HG03097 (cell line): ENCODE measurements around the gene PDE2A.

Source experiments
- ATAC-seq: cut with Tn5 transposase; IDR thresholded peaks from one replicate; pipeline ENCODE4 v1.9.1; 2021; ENCODE audit not compliant: unreplicated experiment, low FRiP score

The PDE2A gene

DNA sequence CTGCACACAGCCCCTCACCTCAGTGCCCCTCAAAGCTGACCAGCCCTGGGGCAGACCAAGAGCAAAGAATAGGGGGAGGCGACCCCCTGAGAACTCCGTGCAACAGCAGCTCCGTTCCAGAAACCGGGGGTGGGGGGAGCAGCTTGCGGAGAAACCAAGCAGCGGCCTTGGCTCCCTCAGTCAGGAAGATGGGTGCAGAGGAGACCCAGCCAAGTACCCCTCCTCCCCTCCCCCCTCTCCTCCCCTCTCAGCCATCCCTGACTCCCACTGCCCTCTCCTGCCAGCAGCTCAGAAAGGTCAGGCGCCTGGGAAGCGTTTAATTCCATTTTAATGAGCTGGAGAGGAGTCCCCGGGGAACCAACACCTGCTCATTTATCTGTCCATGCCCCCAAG lies 78.9 kb downstream of the PDE2A start:
- no peak for ATAC-seq

DNA sequence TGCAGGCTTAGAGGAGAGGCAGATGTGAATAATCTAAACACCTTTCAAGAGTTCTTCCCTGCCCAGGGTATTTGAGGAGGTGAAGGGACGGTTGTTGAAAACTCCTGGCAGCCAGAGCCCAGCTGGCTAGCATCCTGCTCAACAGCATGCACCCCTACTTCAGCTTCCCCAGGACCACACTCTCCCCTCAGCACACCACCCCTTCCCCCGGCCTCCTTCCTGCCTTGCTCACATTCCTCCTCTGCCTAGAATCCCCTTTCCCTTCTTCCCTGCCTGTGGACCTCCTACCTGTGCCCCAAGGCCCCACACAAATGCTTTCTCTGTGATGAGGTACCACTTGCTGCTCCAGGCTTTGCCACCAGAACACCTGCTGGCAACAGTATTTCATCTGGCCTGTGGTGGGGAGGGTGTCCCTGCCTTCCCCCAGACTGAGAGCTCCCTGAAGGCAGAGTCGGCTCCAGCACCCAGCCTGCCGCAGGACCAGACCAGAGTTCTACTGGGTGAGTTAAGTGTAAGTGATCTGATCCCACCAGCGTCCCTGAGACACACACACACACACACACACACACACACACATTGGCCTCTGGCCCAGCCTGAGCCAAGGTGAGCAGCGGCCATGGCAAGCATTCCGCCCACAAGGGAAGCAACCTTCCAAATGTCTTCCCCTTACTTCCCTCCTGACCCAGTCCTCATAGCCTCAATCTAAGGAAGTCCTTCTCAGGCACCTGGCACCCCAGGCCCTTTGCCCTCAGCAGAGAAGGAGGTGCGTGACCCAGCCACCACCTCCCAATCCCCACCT lies 79.5 kb downstream of the PDE2A start:
- no peak for ATAC-seq

DNA sequence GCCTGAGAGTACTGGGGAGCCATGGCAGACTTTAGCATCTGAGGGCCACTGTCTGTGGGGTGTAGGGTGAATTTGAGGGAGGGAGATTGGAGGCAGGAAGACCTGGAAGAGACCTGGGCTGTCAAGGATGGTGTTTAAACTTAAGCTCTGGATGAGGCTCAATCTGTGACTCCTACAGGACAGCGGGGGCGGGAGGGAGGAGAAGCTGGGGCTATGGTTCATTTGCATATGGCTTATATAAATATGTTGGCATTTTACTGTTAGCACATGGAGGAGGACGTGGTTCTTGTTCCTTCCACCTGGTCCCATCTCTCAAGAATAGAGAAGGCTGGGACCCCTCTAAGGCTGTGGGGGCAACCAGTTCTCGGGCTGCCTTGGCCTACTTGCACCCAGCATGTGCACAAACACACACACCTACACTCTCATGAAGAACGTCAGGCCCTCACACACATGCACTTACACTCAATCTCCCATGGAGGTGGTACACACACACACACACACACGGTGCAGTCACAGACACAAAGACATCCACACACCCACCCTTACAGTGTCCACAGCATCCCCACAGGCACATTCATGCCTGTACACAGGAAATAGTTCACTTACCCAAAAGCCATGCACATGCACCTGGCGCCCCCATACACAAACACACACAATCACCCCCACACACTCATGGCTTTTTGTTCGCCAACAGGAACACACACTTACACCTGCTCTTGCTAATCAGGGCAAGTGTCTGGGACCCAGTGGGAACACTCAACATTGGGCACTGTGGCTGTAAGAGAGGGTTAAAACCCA lies 81.3 kb downstream of the PDE2A start:
- no peak for ATAC-seq

DNA sequence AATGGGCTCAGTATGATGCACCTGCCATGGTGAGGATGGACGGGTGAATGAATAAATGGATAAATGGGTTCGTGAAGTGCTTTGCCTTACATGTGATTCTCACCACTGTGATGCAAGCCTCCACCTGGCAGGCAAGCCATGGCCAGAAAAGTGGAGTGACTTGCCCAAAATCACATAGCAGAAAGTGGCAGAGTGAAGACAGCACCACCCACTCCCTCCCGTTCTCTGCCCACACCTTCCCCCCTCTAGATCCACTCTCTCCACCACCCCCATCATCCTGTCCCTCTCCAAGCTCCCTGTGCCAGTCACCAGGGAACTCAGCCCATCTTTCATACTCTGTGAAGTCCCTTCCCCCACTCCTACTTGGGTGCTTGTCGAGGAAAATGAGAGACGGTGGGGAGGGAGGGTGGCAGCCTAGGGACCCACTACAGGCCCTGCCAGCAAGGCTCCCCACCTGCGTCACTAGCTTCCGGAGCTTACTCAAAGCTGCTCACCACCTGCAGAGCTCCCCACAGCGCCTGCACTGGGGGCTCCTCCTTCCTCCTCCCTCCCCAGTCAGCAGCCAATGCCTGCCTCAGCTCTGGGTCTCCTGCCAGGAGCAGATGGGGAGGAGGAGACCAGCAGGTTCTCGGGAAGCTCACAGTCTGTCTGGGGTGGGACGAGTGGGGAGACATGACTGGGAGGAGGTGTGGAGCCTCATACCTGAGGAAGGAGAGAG lies 82.3 kb downstream of the PDE2A start:
- no peak for ATAC-seq

DNA sequence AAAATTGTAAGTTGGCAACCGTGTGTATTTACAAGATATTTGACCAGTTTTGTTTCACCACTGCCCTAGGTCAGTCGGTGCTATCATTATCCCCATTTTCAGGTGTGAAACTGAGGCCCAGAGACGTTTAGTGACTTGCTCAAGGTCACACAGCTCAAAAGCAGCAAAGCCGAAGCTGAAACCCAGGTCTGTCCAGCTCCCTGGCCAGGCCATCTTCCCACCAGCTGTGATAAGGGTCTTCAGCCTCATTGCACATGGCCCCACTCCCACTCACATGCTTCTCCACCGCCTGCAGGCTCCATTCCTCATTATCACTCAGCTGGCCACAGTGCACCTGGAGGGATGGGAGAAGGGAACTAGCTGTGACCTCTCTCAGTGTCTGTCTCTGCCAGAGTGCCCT lies 83.2 kb downstream of the PDE2A start:
- no peak for ATAC-seq

DNA sequence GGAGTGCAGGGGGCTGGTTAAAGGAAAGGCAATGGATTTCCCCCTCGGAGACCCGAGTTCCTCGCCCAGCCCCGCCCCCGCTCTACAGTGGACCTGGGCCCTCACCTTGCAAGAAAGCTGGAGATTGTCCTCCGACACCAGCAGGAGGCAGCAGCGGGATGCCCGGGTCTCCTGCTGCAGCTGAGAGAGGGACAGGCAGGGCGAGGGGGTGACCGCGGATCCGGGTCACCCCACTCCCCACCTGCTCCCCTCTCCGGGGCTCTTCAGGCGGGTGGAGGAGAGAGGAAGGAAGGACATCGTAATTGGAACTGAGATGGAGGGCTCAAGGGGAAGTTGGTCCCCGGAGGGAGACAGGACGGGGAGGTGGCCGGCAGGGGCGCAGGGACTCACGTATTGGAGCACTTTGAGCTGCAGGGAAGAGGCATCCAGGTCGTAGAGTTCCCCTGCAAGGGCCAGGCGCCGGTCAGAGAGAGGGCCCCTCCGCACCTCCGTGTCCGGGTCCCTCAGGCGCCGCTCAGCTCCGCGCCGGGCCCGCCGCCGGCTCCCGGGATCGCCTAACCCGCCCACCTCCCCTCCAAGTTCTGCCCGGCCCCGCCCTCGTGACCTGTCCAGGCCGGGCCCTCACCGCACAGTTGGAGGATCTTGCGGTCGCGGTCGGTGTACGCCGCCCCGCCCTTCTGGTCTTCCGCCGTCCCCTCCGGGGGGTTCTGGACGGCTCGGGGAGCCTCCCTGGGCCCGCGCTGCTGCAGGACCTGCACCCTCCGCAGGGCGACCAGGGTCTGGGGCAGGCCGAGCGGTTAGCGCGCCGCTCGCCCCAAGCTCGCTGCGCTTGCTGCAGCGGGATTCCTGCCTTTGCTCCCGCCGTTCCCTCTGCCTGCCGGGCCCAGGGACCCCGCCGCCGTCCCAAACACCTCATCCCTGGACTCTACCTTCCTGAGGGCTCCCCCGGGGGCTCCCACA lies 84.1 kb downstream of the PDE2A start:
- no peak for ATAC-seq

DNA sequence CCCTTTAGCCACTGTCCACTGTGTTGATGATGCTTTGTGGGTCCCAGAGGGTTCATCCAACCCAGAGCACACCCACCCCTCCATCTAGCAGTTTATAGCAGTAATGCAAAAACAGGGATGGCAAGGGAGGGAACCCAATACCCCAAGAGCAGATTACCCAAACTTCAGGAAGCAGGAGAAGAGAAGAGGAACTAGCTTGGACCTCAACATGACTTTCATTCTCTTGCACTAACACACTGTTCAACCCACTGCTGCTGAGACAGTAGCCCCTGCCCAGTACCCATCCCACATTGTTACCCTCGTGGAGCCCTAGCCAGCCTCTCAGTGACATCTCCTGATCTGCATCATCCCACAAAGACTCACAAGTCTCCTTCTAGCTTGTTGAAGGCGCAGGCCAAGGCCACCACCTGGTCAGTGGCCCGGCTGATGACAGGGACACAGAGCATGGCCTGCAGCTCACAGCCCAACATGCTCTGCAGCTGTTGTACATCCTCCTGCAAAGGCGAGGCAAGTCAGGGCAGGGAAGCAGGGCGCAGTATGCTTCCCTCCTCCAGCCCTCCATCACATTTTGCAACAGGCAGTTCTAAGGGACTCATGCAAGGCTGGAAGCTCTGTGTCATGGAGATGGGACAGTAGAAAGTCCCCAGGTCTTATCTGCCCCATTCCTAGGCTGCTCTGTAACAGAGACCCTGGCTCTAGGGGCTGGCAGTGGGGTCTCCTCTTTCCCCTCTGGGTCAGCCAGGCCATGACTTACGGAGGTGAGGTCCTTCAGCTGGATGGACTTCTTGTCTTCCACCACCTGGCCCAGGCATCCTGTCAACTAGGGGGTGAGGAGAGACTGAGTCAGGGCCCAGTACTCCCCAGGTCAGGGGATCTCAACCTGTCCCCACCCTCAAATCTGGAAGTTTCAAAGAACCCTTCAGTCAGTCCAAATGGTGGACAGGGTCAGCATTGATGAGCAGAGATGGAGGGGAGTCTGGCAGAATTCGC lies 85.5 kb downstream of the PDE2A start:
- ATAC-seq = no peak

DNA sequence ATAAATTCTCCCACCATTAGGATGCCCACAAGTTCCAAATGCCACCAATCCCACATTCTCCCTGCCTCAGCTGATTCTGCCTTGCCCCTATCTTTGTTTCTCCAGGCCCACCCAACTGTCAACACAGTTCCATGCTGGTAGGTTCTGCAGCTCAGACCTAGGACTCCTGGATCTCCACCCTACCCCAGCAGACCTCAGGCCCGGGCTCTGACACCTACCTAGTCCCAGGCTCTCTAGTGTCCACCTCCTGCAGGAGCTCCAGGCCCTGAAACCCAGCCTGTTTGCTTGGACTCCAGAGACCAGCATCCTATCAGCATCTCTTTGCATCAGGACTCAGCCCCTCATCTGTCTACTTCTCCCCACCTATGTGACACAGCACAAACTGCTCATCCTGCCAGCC lies 86.5 kb downstream of the PDE2A start:
- no peak for ATAC-seq

DNA sequence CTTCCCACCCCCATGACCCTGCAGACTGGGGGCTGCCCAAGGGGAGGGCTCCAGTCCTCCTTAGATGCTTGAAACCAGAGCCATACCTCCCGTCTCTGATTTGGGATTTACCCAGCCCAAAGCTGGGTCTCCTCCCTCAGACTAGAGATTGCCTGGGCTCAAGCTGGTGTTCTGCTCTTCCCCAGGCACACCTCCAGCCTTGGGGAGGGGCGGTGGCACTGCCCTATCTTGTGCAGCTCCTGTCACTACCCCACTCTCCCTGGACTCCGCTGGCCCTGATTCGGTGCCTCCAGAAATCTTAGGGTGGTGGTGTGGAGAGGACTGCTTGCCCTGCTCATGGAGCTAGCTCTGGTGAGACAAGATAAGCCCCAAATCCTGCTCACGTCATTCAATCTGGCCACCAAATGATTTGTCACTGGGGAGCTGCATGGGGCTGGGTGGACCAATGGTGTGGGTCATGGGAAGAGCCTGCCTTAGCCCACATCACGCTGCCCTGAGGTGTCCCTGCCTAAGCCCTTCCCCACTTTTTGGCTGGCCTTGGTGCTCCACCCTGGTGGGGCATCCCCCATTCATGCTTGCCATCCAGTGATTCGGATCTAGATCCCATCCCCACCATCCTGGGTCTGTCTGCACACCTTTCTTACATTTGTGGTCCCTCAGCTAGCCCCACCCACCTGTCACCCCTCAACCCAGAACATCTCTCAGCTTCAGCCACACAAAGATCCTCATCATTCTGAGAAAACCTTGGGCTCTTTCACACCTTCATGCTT lies 87.7 kb downstream of the PDE2A start:
- no peak for ATAC-seq

DNA sequence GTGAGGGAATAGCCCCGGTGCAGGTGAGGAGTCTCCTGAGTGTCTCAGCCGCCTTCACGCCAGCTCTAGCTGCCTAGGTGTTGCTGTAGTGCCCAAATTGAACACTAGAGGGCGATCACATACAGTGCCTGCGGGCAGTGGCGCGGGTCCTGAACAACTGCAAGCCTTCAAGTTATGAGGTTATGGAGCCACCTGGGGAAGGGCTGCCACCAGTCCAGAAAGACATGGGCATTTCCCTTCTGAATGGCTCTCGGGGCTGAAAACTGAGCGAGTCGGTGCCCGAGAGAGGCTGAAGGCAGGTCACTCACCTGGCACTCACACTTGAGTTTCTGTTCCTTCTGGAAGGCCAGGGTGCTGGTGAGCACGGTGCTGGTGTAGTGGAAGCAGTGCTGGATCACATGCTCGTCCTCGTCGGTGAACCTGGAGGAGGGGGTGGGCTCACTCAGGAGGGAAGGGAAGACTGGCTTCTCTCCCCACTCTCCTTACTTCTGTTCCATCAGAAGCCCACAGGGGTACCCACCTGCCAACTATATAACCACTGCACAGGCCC lies 88.4 kb downstream of the PDE2A start:
- no peak for ATAC-seq

DNA sequence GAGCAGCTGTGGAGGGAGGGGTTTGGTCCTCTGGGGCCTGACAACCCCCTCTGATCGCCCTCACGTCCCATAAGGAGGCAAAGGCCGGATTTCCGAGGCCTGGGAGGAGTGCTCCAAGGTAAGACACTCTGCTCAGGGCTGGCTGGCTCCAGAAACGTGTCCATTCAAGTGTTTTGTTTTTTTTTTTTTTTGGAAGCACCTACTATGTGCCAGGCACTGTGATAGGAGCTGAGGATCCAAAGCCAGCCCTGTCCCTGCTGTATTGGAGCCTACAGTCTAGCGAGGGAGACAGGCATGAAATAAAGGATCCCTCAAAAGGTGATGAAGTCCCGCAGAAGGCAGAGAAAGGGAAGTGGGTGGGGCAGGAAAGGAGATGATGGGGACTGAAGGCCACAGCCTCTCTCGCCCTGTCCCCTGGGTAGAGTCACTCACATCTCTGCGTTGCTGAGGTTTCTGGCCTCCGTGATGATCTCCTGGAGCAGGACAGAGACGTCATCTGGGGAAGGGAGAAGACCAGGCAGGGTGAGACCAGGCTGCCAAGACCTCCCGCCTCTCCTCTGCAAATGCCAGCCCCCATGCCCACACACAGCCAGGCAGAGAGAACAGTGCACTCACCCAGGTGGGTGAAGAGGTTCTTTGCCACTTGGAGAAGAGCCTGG lies 89.2 kb downstream of the PDE2A start:
- ATAC-seq = no peak

DNA sequence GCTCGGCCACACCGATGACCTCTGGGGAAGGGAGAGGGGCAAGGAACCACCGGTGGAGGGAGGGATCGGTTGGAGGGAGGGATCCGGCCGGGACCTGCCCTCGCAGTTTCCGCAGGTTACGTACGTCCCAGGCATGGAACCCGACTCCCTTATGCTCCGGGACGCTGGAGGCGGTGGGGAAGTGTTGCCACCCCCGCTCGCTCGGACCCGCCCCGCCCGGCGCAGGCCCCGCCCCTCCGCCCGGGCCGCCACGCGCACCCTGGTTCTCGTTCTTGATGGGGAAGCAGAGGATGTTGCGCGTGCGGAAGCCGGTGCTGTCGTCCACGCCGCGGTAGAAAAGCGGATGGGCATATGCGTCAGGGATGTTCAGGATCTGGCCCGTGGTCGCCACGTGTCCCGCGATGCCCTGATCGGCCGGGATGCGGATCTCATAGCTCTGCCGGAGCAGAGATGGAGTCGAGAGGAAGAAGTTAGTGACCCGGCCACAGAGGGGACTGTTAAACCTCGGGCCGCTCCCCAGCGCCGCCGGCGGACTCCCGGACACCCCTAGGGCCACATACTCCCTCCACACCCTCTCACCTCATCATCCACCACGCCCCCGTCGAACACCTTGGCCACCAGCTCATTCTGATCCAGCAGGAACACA lies 89.8 kb downstream of the PDE2A start:
- ATAC-seq = no peak

DNA sequence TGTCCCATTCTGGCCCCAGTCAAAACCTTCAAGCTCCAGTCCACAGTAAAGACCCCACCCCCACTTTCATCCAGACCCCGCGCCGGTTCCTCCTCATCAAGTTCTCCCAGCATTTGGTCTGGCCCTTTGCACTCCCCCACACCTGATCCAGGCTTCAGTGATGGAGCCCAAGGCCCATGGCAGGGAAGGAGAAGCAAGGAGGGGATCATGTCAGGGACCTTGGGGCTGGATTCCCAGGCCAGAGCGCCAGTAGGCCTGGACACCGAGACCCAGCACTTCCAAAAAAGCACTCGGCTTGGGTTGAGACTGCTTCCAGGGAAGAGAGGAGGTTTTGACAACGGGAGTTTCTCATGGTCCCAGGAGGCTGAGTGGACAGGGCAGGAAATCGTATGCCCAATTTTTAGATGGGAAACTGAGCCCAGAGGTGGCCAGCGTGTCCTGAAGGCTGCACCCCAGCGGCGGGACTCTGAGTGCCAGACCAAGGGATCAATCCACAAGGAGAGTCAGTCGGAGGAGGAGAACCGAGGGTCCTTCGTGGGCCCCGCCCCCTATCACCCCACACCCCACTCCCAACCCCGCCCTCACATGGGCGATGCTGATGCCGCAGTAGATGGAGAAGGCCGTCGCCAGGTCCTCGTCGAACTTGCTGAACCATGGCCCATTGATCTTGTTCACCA lies 90.5 kb downstream of the PDE2A start:
- no peak for ATAC-seq

DNA sequence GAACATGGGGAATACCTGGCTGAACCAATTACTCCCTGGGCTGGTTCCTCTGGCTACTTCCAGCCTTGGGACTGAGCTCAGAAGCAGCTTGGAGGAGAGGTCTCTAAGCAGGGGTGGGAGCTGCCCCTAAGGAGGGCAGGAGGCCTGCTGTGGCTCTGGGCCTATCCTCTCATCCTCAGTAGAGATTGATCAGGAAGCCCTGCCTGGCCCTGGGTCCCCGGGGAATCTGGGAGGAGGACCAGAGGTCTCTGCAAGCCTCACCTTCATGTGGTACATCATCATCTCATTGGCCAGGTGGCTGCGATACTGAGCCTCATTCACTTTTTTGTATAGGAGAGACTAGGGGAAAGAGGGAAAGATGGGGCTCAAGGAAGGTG lies 91.1 kb downstream of the PDE2A start:
- no peak for ATAC-seq

DNA sequence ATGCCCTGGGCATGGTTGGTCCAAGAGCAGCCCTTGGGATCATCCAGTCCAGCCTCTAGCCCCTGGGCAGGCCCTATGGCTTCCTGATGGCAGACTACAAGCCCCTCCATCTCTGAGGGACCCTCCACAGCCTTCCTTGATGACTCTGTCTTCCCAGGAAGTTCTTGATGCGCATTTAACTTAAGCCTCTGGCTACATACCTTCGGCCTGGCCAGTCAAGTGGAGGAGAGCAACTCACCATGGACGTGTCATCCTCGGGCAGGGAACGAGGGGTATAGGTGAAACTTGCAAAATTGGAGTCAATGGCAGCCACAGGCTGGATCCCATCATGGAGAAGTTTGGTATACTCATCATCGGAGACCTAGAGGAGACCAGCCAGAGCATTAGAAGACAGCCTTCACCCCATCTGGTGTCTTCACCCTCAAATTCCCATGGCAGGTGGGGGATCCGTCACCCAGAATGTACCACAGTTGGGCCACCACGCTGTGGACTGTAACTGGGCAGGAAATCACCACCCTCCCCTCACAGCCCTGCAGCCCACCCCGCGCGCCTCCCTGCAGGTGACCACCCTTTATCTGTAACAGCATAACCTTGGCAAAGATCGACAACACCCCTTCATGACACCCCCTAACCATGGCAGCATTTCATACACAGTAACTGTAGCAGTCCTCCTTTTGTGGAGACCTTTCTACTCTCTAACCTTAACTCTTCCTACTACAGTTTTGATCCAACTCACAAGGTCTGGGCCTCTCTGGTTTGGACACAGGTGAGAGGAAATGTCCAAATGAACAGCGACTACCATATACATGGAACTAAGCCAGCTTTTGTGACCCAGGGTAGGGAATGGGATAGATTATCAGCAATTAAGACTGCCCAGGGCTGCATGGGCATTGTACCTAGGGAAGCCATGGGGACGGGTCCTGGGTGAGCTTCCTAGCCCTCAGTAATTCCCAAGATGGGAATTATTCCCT lies 91.7 kb downstream of the PDE2A start:
- no peak for ATAC-seq
